Measurements from ENCODE around the gene ARRDC4. TPM values are rescaled to one million over a fixed set of nuclear protein-coding genes. Genes with fewer than 3 reads are reported as not detected.

Gene ARRDC4
- total RNA-seq, 2 experiments from 2014 or later, result 3.5 TPM

- Mint-ChIP-seq H3K27ac (no peak overlapping the region), H3K9me3 (no peaks in the 10 kb centered on the region), H3K4me3 (no peak overlapping the region), H3K4me1 (ENCODE audit: low read depth) (no peaks in the 10 kb centered on the region), H3K27me3 (no peaks in the 10 kb centered on the region), H3K36me3 (ENCODE audit: low read depth) (no peaks in the 10 kb centered on the region)
- Histone ChIP-seq H3K9me3 (ENCODE audit: control insufficient read depth in 1 of 2, insufficient read depth in 1 of 2, low read length in 2 of 2) (peaks cover 0 to 13% of the 10 kb centered on the region in 2 experiments), H3K36me3 (ENCODE audit: insufficient read depth, low read length) (no peaks in the 10 kb centered on the region), H3K27me3 (ENCODE audit: control insufficient read depth in 1 of 2, insufficient read depth in 2 of 2, low read length in 2 of 2) (no peaks in the 10 kb centered on the region), H3K4me3 (ENCODE audit: low read length) (no peak overlapping the region), H3K4me1 (ENCODE audit: insufficient read depth, low read length) (no peaks in the 10 kb centered on the region), H3K27ac (ENCODE audit: low read depth in 1 of 2, low read length in 2 of 2) (no peak overlapping the region)
- intact Hi-C loops (cut with DNase I, micrococcal nuclease), result no loop called here
- no peak for ATAC-seq (ENCODE audit: poor library complexity)
- ChIA-PET POLR2A (no interaction called here), CTCF (no interaction called here)
- DNase-seq, result no peak
- TF ChIP-seq CTCF (IDR thresholded peaks at IDR 0.05), result no peak
Observed at GRCh38 chr15:98002866-98003265, 42.4 kb downstream of the ARRDC4 start.

GRCh38 chr15:98003518-98003917, 43.0 kb downstream of the ARRDC4 start:
- H3K27ac Mint-ChIP-seq, result no peak overlapping the region
- TF ChIP-seq CTCF (IDR thresholded peaks at IDR 0.05), result no peak
- CTCF ChIA-PET, result no interaction called here
- Histone ChIP-seq H3K27me3 (ENCODE audit: control insufficient read depth in 1 of 2, insufficient read depth in 2 of 2, low read length in 2 of 2) (no peaks in the 10 kb centered on the region), H3K4me3 (ENCODE audit: low read length) (no peak overlapping the region), H3K9me3 (ENCODE audit: control insufficient read depth in 1 of 2, insufficient read depth in 1 of 2, low read length in 2 of 2) (peaks cover 0 to 13% of the 10 kb centered on the region in 2 experiments), H3K27ac (ENCODE audit: low read depth in 1 of 2, low read length in 2 of 2) (no peak overlapping the region), H3K36me3 (ENCODE audit: insufficient read depth, low read length) (no peaks in the 10 kb centered on the region), H3K4me1 (ENCODE audit: insufficient read depth, low read length) (no peaks in the 10 kb centered on the region)
- POLR2A ChIA-PET, result no interaction called here
- DNase-seq, result no peak
- H3K36me3 Mint-ChIP-seq (ENCODE audit: low read depth), result no peaks in the 10 kb centered on the region
- H3K27me3 Mint-ChIP-seq, result no peaks in the 10 kb centered on the region
- H3K4me1 Mint-ChIP-seq (ENCODE audit: low read depth), result no peaks in the 10 kb centered on the region
- H3K4me3 Mint-ChIP-seq, result no peak overlapping the region
- no peak for ATAC-seq (ENCODE audit: poor library complexity)
- intact Hi-C loops (cut with DNase I, micrococcal nuclease), result no loop called here
- no peaks in the 10 kb centered on the region for H3K9me3 Mint-ChIP-seq

- H3K27me3 ChIP-seq (ENCODE audit: control insufficient read depth in 1 of 2, insufficient read depth in 2 of 2, low read length in 2 of 2), result no peaks in the 10 kb centered on the region
- H3K27ac ChIP-seq (ENCODE audit: low read depth in 1 of 2, low read length in 2 of 2), result no peak overlapping the region
- H3K9me3 Mint-ChIP-seq, result no peaks in the 10 kb centered on the region
- intact Hi-C loops (cut with DNase I, micrococcal nuclease), result no loop called here
- ChIA-PET POLR2A (no interaction called here), CTCF (no interaction called here)
- H3K36me3 ChIP-seq (ENCODE audit: insufficient read depth, low read length), result no peaks in the 10 kb centered on the region
- no peaks in the 10 kb centered on the region for H3K27me3 Mint-ChIP-seq
- no peak for TF ChIP-seq CTCF (IDR thresholded peaks at IDR 0.05)
- H3K36me3 Mint-ChIP-seq (ENCODE audit: low read depth), result no peaks in the 10 kb centered on the region
- no peak overlapping the region for H3K4me3 ChIP-seq (ENCODE audit: low read length)
- H3K9me3 ChIP-seq (ENCODE audit: control insufficient read depth in 1 of 2, insufficient read depth in 1 of 2, low read length in 2 of 2), result peaks cover 0 to 13% of the 10 kb centered on the region in 2 experiments
- no peak overlapping the region for H3K27ac Mint-ChIP-seq
- no peak overlapping the region for H3K4me3 Mint-ChIP-seq
- H3K4me1 ChIP-seq (ENCODE audit: insufficient read depth, low read length), result no peaks in the 10 kb centered on the region
- DNase-seq (no peak), ATAC-seq (ENCODE audit: poor library complexity) (no peak)
- no peaks in the 10 kb centered on the region for H3K4me1 Mint-ChIP-seq (ENCODE audit: low read depth)
Observed at GRCh38 chr15:98003996-98004395, 43.5 kb downstream of the ARRDC4 start.
